ENCODE measurements around the gene CDC14A.

DNA sequence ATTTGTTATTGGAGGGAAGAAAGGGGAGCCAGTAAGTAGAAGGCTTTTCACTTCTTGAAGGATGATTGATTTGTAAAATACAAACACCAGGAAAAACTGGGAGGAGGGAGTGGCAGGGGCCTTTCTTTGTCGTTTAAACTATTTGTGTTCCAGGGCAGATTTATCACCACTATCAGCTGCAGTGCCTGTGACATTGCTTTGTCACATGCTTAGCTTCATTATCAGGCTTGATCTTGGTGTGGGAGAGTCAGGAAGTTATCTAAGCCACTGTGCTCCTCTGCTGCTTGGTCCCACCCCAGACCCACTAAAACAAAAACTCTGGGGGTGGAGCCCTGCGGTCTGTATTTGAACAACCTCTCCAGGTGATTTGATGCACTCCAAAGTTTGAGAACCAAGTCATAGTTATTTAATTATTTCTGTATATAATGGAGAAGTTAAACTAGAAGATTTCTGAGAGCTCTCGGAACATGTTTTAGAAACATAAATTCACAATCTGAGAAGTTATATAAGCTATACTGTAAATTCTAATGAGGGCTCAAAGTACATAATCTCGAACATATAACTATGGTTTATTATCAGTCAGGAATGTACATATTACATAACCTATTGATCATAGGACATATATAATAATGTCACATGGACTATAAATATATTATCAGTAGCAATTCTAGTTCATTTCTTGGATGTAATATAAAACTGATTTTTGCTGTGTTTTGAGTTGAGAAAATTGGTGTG, 87.9 kb downstream of the CDC14A start:
- TF ChIP-seq, protein P1, sequence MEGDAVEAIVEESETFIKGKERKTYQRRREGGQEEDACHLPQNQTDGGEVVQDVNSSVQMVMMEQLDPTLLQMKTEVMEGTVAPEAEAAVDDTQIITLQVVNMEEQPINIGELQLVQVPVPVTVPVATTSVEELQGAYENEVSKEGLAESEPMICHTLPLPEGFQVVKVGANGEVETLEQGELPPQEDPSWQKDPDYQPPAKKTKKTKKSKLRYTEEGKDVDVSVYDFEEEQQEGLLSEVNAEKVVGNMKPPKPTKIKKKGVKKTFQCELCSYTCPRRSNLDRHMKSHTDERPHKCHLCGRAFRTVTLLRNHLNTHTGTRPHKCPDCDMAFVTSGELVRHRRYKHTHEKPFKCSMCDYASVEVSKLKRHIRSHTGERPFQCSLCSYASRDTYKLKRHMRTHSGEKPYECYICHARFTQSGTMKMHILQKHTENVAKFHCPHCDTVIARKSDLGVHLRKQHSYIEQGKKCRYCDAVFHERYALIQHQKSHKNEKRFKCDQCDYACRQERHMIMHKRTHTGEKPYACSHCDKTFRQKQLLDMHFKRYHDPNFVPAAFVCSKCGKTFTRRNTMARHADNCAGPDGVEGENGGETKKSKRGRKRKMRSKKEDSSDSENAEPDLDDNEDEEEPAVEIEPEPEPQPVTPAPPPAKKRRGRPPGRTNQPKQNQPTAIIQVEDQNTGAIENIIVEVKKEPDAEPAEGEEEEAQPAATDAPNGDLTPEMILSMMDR (IDR thresholded peaks at IDR 0.05), result no peak
- TF ChIP-seq EP300 (IDR thresholded peaks at IDR 0.05), result no peak

Data from tibial nerve (tissue), 4 donors.